ENCODE data around the gene TP73.

Gene TP73

DNA sequence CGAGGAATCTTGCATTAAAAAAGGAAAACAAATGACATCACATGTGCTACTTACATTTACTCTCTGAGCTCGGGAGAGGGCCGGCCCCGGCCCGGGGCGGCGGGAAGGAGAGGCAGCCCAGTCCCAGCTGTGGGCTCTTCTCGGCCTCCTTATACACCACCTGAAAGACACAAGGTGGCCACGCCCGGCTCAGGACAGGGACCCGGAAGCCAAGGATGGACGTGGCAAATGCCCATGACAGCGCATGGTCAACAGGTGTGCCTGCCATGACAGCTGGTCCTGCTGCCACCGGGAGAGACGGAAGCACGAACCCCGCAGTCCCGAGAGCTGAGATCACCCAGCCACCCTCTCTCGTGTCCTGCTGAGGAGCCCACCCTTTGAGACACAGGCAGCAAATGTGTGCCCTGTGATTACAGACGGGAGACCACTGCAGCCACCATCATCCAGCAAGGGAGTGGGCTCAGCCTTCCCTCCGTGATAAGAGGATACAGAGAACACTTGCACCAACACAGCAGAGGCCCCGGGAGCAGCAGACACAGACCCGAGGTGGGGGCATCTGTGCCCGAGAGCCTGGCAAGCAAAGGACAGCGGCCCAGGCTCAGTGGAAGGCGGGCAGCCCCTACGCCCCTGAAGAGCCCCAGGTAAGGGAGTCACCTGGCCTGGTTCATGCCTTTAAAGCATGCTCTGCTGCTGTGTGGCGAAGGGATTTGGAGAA lies 18.8 kb upstream of the TP73 start:
- in situ Hi-C loops (cut with MboI; ENCODE audit: low sequenced_read_pairs), result no loop called here

DNA sequence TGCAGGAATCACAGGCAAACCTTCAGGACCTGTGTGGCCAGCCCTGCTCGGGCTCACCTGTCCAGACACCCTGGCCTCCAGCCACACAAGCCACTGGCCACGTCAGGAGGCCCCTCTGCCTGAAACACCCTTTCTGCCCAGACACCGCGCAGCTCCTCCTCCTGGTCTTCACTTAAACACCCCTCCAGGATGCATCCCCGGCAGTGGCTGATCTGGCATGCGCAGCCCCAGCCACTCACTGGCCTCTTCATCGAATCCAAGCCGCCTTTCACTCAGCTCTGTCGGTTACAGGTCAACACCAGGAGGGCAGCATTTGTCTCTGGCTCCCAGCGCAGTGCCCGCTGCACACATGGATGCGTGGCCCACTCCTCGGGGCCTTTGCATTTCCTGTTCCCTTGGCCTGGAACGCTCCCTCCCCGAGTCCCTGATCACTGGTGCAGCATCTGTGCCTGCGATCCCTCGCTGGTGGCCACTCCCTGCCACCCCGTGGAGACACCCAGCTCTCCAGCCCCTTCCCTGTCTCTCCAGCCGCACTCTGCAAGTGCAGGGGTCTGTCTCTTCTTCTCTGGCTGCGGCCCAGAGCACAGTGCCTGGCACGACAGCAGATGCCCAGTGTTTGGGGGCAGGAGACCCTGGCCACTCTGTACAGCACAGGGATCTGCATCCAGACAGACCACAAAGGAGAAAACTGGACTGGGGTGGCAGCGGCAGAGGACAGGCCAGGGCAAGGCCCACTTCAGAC lies 18.1 kb upstream of the TP73 start:
- in situ Hi-C loops (cut with MboI; ENCODE audit: low sequenced_read_pairs), result no loop called here

- in situ Hi-C loops (cut with MboI; ENCODE audit: low sequenced_read_pairs), result no loop called here
These were observed 16.2 kb upstream of the TP73 start for GRCh38 chr1:3636080-3636479.

- in situ Hi-C loops (cut with MboI; ENCODE audit: low sequenced_read_pairs), result no loop called here
These were observed 15.8 kb upstream of the TP73 start for GRCh38 chr1:3636531-3636930.

DNA sequence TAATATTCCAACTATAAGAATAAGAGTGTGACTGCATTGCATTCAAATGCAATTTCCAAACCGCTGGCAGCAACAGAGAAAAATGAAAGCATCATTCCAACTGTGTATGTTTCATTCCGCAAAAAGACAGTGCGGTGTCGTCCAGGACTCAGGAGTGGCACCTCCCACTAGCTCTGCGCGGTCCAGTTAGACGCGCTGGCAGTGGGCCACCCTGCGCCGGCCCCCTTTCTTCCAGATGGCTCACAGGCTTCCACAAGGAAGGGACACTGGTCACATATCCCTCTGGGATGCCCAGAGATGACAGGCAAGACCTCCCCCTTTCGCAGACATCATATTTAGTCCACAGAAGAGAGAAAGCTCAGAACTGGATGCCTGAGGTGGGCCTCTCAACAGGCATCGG lies 14.3 kb upstream of the TP73 start:
- in situ Hi-C loops (cut with MboI; ENCODE audit: low sequenced_read_pairs), result no loop called here

- in situ Hi-C loops (cut with MboI; ENCODE audit: low sequenced_read_pairs), result no loop called here
These were observed 13.6 kb upstream of the TP73 start for GRCh38 chr1:3638676-3639075.

DNA sequence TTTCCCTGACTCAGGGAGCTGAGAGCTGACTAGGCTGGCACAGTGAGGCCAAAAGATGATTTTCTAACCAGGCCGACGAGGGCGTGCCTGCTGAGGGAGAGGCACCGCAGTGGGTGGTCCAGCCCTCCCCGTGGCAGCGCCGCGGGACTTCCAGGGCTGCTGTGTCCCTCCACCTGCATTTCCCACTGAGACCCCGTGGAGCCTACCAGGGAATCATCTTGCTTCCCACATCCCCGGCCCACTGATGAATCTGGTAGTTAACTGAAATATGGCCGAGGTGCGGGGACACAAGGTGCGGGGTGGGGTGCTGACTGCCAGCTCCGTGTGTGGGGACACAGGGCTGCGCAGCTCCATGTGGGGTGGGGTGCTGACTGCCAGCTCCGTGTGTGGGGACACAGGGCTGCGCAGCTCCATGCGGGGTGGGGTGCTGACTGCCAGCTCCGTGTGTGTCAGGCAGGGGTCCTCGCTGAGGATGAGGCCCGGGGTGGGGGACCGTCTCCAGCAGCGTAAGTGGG lies 12.9 kb upstream of the TP73 start:
- in situ Hi-C loops (cut with MboI; ENCODE audit: low sequenced_read_pairs), result no loop called here

DNA sequence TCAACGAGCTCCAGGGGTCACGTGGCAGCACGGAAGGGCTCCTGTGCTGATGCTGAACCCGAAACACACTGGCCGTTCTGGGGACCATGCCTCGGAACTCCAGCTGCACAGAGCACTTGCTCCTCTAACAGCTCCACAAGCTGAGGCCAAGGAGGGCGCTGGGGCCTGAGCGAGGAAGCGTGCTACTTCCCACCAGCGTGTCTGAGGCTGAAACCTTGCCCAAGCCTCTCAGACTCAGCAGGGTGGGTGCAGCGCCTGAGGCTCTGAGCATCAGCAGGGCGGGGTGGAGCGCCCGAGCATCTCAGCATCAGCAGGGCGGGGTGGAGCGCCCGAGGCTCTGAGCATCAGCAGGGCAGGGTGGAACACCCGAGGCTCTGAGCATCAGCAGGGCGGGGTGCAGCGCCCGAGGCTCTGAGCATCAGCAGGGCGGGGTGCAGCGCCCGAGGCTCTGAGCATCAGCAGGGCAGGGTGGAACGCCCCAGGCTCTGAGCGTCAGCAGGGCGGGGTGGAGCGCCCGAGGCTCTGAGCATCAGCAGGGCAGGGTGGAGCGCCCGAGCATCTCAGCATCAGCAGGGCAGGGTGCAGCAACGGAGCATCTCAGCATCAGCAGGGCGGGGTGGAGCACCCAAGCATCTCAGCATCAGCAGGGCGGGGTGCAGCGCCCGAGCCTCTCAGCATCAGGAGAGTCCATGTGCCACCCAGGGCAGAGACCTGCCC lies 12.0 kb upstream of the TP73 start:
- in situ Hi-C loops (cut with MboI; ENCODE audit: low sequenced_read_pairs), result no loop called here

GRCh38 chr1:3641046-3641760 lies 11.1 kb upstream of the TP73 start:
- in situ Hi-C loops (cut with MboI; ENCODE audit: low sequenced_read_pairs), result no loop called here

DNA sequence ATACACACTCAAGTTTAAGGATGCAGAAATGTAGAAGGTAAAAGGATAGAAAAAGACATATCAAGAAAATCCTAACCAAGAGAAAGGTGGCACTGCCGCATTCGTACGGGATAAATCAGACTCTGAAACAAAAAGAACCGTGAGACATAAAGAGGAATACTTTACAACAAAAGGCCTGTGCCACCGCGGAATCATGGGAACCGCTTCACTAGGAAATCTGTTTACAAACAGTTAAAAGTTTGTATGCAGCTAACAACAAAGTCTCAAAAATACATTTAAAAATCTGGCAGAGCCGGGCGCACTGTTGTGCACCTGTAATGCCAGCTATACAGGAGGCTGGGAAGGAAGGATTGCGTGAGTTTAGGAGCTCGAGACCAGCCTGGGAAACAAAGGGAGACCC lies 10.5 kb upstream of the TP73 start:
- in situ Hi-C loops (cut with MboI; ENCODE audit: low sequenced_read_pairs), result no loop called here

GRCh38 chr1:3642919-3643675 lies 9.2 kb upstream of the TP73 start:
- in situ Hi-C loops (cut with MboI; ENCODE audit: low sequenced_read_pairs), result no loop called here

GRCh38 chr1:3644273-3644672 lies 8.0 kb upstream of the TP73 start:
- in situ Hi-C loops (cut with MboI; ENCODE audit: low sequenced_read_pairs), result no loop called here

GRCh38 chr1:3645247-3645646 lies 7.1 kb upstream of the TP73 start:
- in situ Hi-C loops (cut with MboI; ENCODE audit: low sequenced_read_pairs), result no loop called here

DNA sequence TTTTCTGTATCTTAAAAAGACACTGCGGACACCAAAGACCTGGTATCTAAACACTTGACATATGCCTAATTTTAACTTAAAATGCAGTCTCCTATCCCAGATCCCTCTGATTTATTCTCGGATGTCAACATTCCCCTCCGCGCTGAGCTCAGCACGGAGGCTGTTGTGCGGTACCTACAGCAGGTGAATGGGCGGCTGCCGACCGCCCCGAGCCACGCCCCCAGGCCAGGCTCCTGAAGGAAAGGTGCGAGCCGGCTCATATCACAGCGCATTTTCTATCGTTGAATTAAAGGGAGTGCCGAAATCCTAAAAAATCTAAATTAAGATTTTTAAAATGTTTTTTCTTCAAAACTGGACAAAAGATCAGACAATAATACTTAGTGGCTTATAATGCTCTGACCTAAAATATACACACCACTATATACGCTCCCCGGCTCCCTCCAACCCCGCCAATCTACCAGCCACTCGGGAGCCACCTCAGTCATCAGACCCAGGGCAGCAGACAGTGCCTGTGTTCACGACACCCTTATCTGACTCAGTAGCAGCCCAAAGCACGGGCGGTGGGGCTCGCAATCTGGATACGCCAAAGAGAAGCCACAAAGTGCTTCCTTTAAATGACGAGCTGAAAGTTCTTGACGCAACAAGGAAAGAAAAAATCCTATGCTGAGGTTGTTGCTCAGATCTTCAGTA lies 6.5 kb upstream of the TP73 start:
- in situ Hi-C loops (cut with MboI; ENCODE audit: low sequenced_read_pairs), result no loop called here

- in situ Hi-C loops (cut with MboI; ENCODE audit: low sequenced_read_pairs), result no loop called here
These were observed 5.7 kb upstream of the TP73 start for GRCh38 chr1:3646596-3646995.

- in situ Hi-C loops (cut with MboI; ENCODE audit: low sequenced_read_pairs), result no loop called here
These were observed 2.7 kb upstream of the TP73 start, which contains the start of gene WRAP73 for GRCh38 chr1:3649342-3650247. Gene WRAP73, minus strand, starts transcription at chr1:3650103. Its CDS starts 104 bp downstream, at chr1:3649999.

DNA sequence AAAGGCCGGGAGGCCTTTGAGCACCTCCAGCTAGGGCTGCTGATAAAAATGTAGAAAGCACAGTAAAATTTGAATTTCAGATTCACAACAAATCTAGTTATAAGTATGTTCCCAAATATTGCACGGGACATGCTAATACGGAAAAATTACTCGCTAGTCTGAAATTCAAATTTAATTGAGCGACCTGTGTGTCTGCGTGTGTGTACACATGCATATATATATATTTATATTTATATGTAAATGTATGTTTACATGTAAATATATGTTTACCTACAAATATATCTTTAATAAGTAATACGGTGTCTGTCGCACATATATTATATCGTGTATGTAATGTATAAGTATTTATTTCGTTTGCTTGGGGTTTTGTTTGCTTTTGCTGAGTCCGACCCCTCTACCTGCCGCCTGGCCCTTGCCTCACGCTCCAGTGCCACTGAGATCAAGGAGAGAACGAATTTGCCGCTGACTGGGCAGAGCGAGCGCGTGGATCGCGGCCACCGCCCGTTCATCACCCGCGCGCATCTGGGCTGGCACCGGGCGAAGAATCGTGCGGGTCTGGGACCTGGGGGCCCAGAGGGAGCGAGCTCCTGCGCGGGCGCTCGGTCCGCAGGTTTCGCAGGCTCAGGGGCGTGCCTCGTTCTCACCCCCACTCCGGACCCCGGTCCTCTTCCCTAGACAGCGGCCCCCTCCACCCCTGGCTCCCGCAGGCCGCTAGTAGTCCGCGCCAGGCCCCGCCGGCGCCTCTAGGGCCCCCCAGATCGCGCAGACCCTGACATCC lies 1.9 kb upstream of the TP73 start:
- in situ Hi-C loops (cut with MboI; ENCODE audit: low sequenced_read_pairs), result no loop called here

Measured in hTERT RPE-1 (cell line).